ENCODE measurements around the gene ZC3H8. TPM values are rescaled to one million over a fixed set of nuclear protein-coding genes. Genes with fewer than 3 reads are reported as not detected.
A peak's percentile ranks its signal among the peaks of the same experiment; 100 is the strongest.

Gene ZC3H8
- total RNA-seq, 3 donors from 2014 or later (not counting 1 experiment from before 2014, with no cell fraction given) = 9.3 to 20.3 (median 16.0) TPM

DNA sequence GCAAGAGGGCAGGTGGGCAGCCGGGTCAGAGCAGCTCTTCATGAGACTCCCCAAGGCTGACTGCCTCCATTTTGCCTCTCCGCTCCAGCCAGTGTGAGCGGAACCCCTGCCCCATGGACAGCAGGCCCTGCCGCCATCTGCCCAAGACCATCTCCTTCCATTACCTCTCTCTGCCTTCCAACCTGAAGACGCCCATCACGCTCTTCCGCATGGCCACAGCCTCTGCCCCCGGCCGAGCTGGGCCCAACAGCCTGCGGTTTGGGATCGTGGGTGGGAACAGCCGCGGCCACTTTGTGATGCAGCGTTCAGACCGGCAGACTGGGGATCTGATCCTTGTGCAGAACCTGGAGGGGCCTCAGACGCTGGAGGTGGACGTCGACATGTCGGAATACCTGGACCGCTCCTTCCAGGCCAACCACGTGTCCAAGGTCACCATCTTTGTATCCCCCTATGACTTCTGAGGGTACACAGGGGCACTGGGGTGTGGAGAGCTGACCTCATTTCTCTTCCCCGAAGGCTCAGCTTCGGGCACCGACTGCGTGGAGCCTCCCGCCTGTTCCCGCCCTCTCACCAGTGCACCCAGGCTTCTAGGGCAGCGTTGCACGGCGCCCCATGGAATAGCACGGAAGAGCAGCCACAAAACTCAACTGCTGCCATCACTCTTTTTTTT, 67.7 kb downstream of the ZC3H8 start:
- Mint-ChIP-seq H3K36me3 (no peaks in the 10 kb centered on the region), H3K4me1 (peaks cover 15 to 19% of the 10 kb centered on the region in 2 donors), H3K27ac (peak overlapping the region; percentile 71 to 92), H3K4me3 (no peak overlapping the region), H3K9me3 (no peaks in the 10 kb centered on the region), H3K27me3 (ENCODE audit: low read depth in 2 of 2) (peaks cover 6 to 12% of the 10 kb centered on the region in 2 donors)
- 94% methylated on average over 31 of the region's 31 CpGs for WGBS (ENCODE audit: insufficient coverage)
- ATAC-seq (no peak), DNase-seq (no peak)
- intact Hi-C loops (cut with micrococcal nuclease) = no loop called here
- no peaks in the 10 kb centered on the region for H3K9me3 ChIP-seq (ENCODE audit: control insufficient read depth, insufficient read depth, low read length)
- TF ChIP-seq, protein P1, sequence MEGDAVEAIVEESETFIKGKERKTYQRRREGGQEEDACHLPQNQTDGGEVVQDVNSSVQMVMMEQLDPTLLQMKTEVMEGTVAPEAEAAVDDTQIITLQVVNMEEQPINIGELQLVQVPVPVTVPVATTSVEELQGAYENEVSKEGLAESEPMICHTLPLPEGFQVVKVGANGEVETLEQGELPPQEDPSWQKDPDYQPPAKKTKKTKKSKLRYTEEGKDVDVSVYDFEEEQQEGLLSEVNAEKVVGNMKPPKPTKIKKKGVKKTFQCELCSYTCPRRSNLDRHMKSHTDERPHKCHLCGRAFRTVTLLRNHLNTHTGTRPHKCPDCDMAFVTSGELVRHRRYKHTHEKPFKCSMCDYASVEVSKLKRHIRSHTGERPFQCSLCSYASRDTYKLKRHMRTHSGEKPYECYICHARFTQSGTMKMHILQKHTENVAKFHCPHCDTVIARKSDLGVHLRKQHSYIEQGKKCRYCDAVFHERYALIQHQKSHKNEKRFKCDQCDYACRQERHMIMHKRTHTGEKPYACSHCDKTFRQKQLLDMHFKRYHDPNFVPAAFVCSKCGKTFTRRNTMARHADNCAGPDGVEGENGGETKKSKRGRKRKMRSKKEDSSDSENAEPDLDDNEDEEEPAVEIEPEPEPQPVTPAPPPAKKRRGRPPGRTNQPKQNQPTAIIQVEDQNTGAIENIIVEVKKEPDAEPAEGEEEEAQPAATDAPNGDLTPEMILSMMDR (IDR thresholded peaks at IDR 0.05) = no peak
- H3K36me3 ChIP-seq (ENCODE audit: control insufficient read depth, insufficient read depth, low read length) = no peaks in the 10 kb centered on the region
- peaks cover 15% of the 10 kb centered on the region for H3K4me1 ChIP-seq (ENCODE audit: control insufficient read depth, insufficient read depth, low read length)
- H3K4me3 ChIP-seq (ENCODE audit: low read length) = no peak overlapping the region
- peak overlapping the region; percentile 82 for H3K27ac ChIP-seq (ENCODE audit: low read length)
- no peaks in the 10 kb centered on the region for H3K27me3 ChIP-seq (ENCODE audit: control insufficient read depth, insufficient read depth, low read length)

DNA sequence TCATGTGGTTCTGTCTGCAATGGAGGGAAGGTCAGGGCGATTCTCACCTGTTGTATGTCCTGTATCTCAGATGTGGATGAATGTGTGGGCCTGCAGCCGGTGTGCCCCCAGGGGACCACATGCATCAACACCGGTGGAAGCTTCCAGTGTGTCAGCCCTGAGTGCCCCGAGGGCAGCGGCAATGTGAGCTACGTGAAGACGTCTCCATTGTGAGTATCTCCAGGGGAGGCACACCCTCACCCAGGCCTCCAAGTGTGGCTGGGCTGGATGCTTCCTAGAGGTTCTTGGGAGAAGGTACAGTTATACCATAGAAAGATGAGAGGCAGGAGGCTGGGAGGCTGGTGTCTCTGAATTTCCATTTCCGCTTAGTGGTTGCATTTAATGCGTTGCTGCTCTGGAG, 69.7 kb downstream of the ZC3H8 start:
- 95% methylated on average over 7 of the region's 9 CpGs for WGBS (ENCODE audit: insufficient coverage)
- DNase-seq = no peak
- Mint-ChIP-seq H3K4me1 (peaks cover 15 to 19% of the 10 kb centered on the region in 2 donors), H3K4me3 (no peak overlapping the region), H3K36me3 (no peaks in the 10 kb centered on the region), H3K27ac (no peak overlapping the region), H3K27me3 (ENCODE audit: low read depth in 2 of 2) (peaks cover 12 to 20% of the 10 kb centered on the region in 2 donors), H3K9me3 (no peaks in the 10 kb centered on the region)
- Histone ChIP-seq H3K27me3 (ENCODE audit: control insufficient read depth, insufficient read depth, low read length) (peaks cover 3% of the 10 kb centered on the region), H3K36me3 (ENCODE audit: control insufficient read depth, insufficient read depth, low read length) (no peaks in the 10 kb centered on the region), H3K27ac (ENCODE audit: low read length) (no peak overlapping the region), H3K4me1 (ENCODE audit: control insufficient read depth, insufficient read depth, low read length) (peaks cover 15% of the 10 kb centered on the region), H3K4me3 (ENCODE audit: low read length) (no peak overlapping the region), H3K9me3 (ENCODE audit: control insufficient read depth, insufficient read depth, low read length) (no peaks in the 10 kb centered on the region)
- intact Hi-C loops (cut with micrococcal nuclease) = no loop called here
- no peak for ATAC-seq
- TF ChIP-seq, protein P1 (IDR thresholded peaks at IDR 0.05) = no peak

DNA sequence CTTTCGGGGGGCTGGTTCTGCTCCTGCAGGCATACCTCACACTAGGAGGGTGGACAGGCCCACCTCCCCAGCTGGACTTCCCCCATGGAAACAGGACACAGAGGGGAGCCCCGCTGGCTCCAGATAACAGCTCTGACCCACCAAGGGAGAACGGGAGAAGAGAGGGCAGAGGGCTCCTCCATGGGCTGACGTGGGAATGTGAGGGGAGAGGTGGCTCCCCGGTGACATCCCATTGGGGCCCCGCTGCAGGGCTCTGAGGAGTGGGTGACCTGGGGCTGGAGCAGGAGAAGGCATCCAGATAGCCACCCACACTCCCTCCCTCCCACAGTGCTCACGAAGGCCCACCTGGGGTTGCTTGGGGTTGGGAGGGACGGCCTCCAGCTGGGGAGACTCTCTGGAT, 70.7 kb downstream of the ZC3H8 start:
- Mint-ChIP-seq H3K9me3 (no peaks in the 10 kb centered on the region), H3K4me3 (no peak overlapping the region), H3K4me1 (peaks cover 15 to 19% of the 10 kb centered on the region in 2 donors), H3K27me3 (ENCODE audit: low read depth in 2 of 2) (peaks cover 22 to 30% of the 10 kb centered on the region in 2 donors), H3K36me3 (no peaks in the 10 kb centered on the region), H3K27ac (no peak overlapping the region)
- H3K27ac ChIP-seq (ENCODE audit: low read length) = no peak overlapping the region
- TF ChIP-seq, protein P1 (IDR thresholded peaks at IDR 0.05) = no peak
- intact Hi-C loops (cut with micrococcal nuclease) = no loop called here
- no peak overlapping the region for H3K4me3 ChIP-seq (ENCODE audit: low read length)
- ATAC-seq (no peak), DNase-seq (no peak)
- no peaks in the 10 kb centered on the region for H3K36me3 ChIP-seq (ENCODE audit: control insufficient read depth, insufficient read depth, low read length)
- 97% methylated on average over 6 of the region's 8 CpGs for WGBS (ENCODE audit: insufficient coverage)
- H3K4me1 ChIP-seq (ENCODE audit: control insufficient read depth, insufficient read depth, low read length) = peaks cover 15% of the 10 kb centered on the region
- no peaks in the 10 kb centered on the region for H3K9me3 ChIP-seq (ENCODE audit: control insufficient read depth, insufficient read depth, low read length)
- H3K27me3 ChIP-seq (ENCODE audit: control insufficient read depth, insufficient read depth, low read length) = peaks cover 3% of the 10 kb centered on the region
